NCI-H2227 (cell line): ENCODE results near the gene ZIC1.

Source experiments
- DNase-seq: peaks from one replicate; lab custom pipeline; 2025; ENCODE audit not compliant: unreplicated experiment; lab: John Stamatoyannopoulos, UW

Gene ZIC1

GRCh38 chr3:147408188-147409100, 721 bp upstream of the ZIC1 start:
- DNase-seq = no peak

GRCh38 chr3:147410116-147410525, 956 bp downstream of the ZIC1 start:
- DNase-seq = no peak

GRCh38 chr3:147410526-147411237, 1.5 kb downstream of the ZIC1 start:
- DNase-seq = no peak

DNA sequence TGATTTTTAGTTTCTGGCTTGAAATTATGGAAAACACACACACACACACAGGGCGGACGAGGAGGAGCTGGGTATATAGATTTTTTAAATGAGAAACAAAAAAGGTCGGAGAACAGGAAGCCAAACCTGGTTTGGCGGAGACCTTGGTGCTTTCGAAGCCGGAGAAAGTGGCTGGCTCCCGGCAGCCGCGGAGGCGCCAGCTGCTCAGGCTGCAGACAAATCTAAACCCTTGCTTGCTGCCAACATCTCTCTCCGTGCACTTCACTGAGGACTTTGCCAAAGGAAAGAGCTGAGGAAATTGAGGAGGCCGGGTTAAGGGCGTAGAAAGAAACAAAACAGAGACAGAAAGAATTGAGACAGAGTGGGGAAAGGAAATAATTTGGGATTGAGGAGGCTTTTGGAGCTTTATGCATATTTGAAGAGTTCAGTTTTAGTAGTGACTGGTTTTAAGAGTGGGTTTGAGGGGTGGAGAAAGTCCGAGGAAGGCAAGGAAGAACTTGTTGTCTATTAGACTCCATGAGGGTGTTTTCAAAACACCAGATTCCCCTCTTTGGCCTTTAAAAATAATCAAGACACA, 2.2 kb downstream of the ZIC1 start:
- DNase-seq = no peak

DNA sequence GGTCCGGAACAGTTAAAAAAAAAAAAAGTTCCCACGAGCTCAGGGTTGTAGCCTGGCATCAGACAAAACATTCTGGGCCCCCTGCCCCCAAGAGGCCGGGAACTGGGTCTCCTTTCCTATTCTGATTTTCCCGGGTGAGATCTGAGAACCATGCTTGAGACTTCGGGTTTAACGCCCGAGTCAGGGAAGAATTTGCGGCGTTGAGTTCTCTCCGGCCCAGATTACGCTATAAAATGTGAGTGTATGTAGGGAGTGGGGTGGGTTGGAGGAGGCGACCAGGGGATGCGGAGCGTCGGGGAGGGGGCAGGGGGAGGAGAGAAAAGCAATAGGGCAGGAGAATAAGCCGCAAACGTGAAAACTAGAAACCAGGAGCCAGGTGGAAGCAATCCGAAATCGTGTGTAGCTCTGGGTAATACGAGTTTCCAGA, 2.7 kb downstream of the ZIC1 start:
- no peak for DNase-seq

DNA sequence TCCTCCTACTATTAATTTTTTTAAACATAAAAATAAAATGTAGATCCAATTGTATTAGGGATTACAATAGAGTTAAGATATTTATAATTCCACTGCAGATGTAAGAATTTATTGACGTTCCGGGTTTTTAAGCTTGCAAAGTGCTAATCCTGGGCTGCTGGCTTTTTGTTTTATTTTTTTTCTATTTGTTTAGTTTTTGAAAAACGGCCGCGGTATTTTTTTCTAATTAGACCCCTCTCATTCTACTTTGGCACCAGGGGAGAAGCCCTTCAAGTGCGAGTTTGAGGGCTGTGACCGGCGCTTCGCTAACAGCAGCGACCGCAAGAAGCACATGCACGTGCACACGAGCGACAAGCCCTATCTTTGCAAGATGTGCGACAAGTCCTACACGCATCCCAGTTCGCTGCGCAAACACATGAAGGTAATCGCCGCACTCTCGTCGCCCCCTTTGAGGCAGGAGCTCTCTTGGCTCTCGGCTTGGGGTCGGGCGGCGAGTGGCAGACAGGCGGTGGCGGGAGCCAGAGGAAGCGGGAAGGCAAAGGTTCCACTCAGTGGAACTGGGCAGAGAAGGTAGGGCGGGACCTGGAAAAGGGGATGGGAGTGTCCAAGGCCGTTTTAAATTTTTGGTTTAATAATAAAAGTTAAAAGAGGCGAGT, 3.2 kb downstream of the ZIC1 start:
- no peak for DNase-seq

- DNase-seq = no peak
Measured at GRCh38 chr3:147412917-147413685, 3.9 kb downstream of the ZIC1 start.

DNA sequence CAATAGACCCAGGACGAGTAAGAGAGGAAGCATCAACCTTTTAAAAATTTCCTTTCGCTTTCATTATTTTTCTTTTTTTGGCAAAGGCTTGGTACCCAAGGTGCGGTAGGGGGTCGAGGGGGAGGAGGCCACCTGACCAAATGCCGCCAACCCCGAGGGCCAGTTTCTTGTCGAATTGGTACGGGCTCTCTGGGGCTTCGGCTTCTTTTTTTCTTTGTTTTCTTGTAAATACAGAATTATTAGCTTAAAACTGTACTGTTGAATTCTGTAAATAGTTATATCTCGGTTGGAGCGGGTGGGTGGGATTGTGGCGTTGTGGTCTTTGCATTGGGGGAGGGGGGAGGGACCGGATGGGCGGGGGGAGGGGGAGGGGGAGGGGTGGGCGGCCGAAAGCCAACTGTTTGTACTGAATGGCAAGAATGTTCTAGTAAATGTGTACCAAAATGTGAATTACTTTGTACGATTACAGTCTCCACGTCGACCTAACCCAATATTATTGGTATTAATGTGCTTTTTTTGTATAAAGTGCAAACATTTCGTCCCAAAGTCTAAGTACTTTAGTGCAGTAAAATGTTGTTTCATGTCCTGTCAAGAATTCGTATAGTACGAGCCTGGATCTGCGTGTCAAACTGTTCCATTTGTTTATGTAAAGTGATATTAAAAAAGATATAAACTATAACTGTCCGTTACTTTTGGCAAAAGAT, 4.7 kb downstream of the ZIC1 start:
- DNase-seq = no peak

DNA sequence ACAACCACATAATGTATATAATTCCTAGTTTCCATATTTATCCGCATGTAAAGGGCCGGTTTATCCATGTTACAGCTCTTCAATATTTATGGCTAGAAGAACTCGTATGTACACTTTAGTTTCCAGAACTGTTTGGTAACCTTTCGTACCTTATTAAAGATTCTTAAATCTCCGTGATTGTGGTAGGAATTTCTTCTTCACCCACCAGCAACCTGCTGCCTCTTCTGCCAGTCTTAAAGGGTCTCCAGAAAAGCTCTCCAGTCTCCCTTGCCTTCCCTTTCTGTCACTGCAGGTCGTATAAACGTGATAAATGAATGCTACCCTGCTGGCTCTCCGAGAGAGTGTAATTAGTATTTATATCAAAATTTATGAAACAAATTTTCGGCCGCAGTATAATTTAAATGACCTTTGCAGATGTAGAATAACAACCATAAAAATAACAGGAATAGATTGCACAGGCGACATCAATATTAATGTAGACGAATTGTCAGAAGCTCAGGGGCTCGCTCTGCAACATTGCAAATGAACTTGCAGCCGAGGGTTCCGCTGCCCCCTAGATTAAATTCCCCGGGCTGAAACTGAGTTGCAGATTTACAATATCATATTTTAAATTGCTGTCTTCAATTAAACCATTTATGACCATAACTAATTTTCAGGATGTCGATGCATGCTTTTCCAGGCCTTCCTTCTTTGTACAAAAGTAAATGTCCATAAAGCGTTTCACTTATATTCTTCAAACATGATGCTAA, 5.4 kb downstream of the ZIC1 start:
- no peak for DNase-seq

DNA sequence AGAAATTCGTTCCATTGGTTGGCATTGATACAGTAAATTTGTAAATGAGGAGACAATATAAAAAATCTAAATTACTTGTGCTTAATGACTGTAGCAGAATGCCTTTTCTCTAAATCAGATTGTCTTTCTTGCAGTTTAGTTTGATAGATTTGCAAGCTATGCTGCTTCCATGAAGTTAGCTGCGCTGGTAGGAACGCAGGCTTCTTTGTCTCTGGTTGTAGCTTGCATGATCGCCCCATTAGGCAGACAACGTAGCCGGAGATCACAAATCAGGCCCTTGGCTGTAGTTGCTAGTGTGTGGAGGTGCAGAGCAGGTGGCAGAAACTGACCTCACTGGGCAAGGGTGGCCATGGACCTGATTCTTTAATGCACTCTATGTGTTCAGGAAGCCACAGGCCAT, 6.1 kb downstream of the ZIC1 start:
- DNase-seq = no peak

GRCh38 chr3:147415874-147416273, 6.7 kb downstream of the ZIC1 start:
- no peak for DNase-seq

DNA sequence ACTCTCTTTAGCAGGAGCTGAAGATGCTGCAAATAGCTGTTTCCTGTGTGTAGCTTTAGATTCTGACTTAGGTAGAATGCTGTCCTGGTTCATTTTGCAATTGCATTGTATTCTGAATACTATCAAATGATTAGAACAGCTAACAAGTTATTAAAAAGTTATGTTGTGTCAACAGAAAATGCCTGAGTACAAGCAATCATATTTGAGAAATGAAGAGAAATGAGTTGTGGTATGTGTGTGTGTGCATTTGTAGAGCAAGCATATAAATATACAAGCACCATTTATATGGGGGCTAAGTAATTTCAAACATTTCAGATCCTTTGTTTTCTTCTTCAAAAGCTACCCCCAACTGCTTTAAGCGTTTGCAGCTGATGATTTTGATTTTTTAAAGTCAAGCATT, 7.8 kb downstream of the ZIC1 start:
- no peak for DNase-seq

- no peak for DNase-seq
Measured at GRCh38 chr3:147417551-147418295, 8.6 kb downstream of the ZIC1 start.

GRCh38 chr3:147418371-147418781, 9.2 kb downstream of the ZIC1 start:
- no peak for DNase-seq

DNA sequence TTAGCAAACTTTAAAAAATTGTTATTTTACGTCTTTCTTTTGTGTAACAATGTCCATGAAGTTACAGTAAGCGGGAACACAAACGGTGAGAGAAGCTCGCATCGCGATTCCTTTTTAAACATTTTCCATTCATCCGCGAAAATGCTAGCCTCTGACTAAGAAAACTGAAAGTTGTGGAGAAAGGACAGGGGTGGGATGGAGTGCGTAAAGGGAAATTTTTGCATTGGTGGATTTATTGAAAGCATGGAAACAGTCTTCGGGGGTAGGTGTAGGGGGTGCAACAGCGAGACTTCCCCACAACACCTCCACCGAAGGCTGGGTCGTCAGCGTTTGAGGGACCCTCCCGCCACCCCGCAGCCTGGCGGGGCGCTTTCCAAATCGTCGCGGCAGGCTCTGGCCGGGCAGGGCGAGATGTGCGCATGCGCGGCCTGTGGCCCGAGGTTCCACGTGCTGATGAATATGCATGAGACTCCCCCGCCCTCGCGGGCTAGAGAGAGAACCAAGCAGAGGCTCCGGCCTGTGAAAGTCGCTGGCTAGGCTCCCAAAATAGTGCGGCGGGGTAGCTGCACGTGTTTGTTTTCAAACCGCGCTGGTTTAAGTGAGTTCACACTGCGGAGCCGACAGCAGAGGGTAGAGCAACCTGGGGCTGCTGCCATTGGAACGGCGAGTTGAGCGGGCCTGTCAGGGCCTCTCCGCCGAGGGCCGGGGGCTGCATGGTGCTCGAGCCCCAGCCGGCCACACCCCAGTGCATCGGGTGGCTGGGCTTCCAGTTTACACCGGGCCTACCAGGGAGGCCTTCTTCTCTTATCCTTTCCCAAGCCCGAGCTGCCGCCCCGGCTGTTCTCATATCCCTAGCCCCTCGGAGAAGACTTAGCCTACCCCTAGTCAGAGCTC, 9.9 kb downstream of the ZIC1 start:
- DNase-seq = peak; percentile 32

GRCh38 chr3:147419781-147420224, 10.6 kb downstream of the ZIC1 start:
- no peak for DNase-seq

DNA sequence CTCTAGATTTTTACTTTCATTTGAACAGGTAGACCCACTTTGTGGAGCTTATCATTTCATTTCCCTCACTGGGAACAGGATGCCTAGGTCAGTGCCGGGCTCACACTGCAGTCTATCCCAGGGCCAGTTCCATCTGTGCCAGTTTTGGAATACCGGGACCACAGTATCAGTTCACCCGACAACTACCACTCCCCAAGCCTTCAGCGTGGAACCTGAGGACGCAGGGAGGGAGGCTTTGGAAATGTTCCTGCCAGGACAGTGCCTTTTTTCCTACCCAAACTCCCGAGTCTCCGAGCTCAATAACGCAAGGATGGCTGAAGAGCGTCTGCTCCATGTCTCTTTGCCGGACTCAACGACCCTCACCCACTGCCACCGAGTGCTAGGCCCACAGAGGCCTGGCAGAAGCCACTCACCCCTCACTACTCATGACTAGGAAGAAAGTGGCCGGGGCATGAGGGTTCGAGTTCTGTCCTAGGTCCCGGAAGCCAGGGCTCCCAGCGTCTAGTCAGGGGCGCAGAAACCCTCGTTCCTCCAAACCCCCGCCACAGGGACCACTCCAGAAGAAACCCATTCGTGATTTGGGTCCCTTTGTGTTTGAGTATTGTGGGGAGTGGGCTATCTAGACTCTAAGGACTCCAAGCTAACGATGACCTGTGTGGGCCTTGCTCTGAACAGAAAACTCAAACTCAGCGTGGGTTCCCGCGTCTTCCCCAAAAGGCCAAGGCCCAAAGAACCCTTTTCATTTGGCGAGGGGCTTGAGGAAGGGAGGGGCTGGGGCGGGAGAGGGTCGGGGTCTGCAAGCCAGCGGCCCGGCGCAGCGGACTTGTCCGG, 11.4 kb downstream of the ZIC1 start:
- DNase-seq = no peak
